SK-N-SH (cell line): ENCODE results near the gene PTPRF.

Experiments used
- CTCF ChIP-seq: fragments of 200-600 bp; sonication (generic); IDR thresholded peaks from 2 replicates; pipeline ENCODE4 v1.6.1; 2017; ENCODE audit warnings: antibody characterized with exemption, mild to moderate bottlenecking, moderate library complexity
- FOXJ3 ChIP-seq: sonication (generic); formaldehyde crosslinking; IDR thresholded peaks from 2 replicates; pipeline ENCODE4 v1.5.1; 2020; ENCODE audit warnings: mild to moderate bottlenecking, missing genetic modification reagents
- MXI1 ChIP-seq: IDR thresholded peaks from 2 replicates; pipeline ENCODE4 v1.6.1; 2012; ENCODE audit warnings: mild to moderate bottlenecking, low read depth, low read length, improper control_type of control experiment
- RFX5 ChIP-seq: IDR thresholded peaks from 2 replicates; pipeline ENCODE4 v1.6.1; 2012; ENCODE audit warnings: mild to moderate bottlenecking, improper control_type of control experiment, low read length

- TF ChIP-seq CTCF (no peak), MXI1 (no peak), FOXJ3 (no peak), RFX5 (no peak)
These were observed 75.9 kb downstream of the PTPRF start for GRCh38 chr1:43606624-43607023.
